ENCODE data around the gene INO80B.

The INO80B gene

GRCh38 chr2:74486141-74486540, 31.3 kb downstream of the INO80B start:
- Histone ChIP-seq H3K4me1 (ENCODE audit: insufficient read depth, low read length) (peaks cover 28% of the 10 kb centered on the region), H3K36me3 (ENCODE audit: insufficient read depth, low read length) (peaks cover 66% of the 10 kb centered on the region), H3K4me3 (ENCODE audit: low read depth in 1 of 2, low read length in 2 of 2) (no peak overlapping the region), H4K20me1 (ENCODE audit: insufficient read depth, low read length) (peaks cover 9% of the 10 kb centered on the region), H3K9ac (ENCODE audit: low read depth, low read length) (no peak overlapping the region), H2AFZ (ENCODE audit: low read depth, low read length) (no peak overlapping the region), H3K27ac (ENCODE audit: low read length) (no peak overlapping the region), H3K9me3 (ENCODE audit: insufficient read depth, low read length, severe bottlenecking) (no peaks in the 10 kb centered on the region), H3K4me2 (ENCODE audit: insufficient read depth, low read length) (no peak overlapping the region), H3K27me3 (ENCODE audit: insufficient read depth, low read length, poor library complexity) (no peaks in the 10 kb centered on the region), H3K79me2 (ENCODE audit: insufficient read depth, low read length) (peaks cover 49% of the 10 kb centered on the region)
- TF ChIP-seq CTCF (IDR thresholded peaks at IDR 0.05; ENCODE audit: borderline replicate concordance, extremely low read depth, low read length, poor library complexity, severe bottlenecking) (no peak), EZH2 (IDR thresholded peaks at IDR 0.05; ENCODE audit: borderline replicate concordance, low read depth, low read length, severe bottlenecking) (no peak)
- ATAC-seq (ENCODE audit: insufficient read depth, low read depth) = no peak
- no peak for DNase-seq

- Histone ChIP-seq H3K4me2 (ENCODE audit: insufficient read depth, low read length) (no peak overlapping the region), H3K4me3 (ENCODE audit: low read depth in 1 of 2, low read length in 2 of 2) (no peak overlapping the region), H3K79me2 (ENCODE audit: insufficient read depth, low read length) (peaks cover 25% of the 10 kb centered on the region), H3K27me3 (ENCODE audit: insufficient read depth, low read length, poor library complexity) (no peaks in the 10 kb centered on the region), H3K9me3 (ENCODE audit: insufficient read depth, low read length, severe bottlenecking) (no peaks in the 10 kb centered on the region), H3K27ac (ENCODE audit: low read length) (no peak overlapping the region), H2AFZ (ENCODE audit: low read depth, low read length) (no peak overlapping the region), H3K4me1 (ENCODE audit: insufficient read depth, low read length) (peaks cover 12% of the 10 kb centered on the region), H4K20me1 (ENCODE audit: insufficient read depth, low read length) (no peaks in the 10 kb centered on the region), H3K9ac (ENCODE audit: low read depth, low read length) (no peak overlapping the region), H3K36me3 (ENCODE audit: insufficient read depth, low read length) (peaks cover 79% of the 10 kb centered on the region)
- DNase-seq (no peak), ATAC-seq (ENCODE audit: insufficient read depth, low read depth) (no peak; the same call in 2 of the 3 replicates)
- TF ChIP-seq EZH2 (IDR thresholded peaks at IDR 0.05; ENCODE audit: borderline replicate concordance, low read depth, low read length, severe bottlenecking) (no peak), CTCF (IDR thresholded peaks at IDR 0.05; ENCODE audit: borderline replicate concordance, extremely low read depth, low read length, poor library complexity, severe bottlenecking) (no peak)
These were observed 34.0 kb downstream of the INO80B start for GRCh38 chr2:74488643-74489481.

GRCh38 chr2:74489906-74490305, 35.0 kb downstream of the INO80B start:
- no peak for TF ChIP-seq CTCF (IDR thresholded peaks at IDR 0.05; ENCODE audit: borderline replicate concordance, extremely low read depth, low read length, poor library complexity, severe bottlenecking)
- TF ChIP-seq EZH2 (IDR thresholded peaks at IDR 0.05; ENCODE audit: borderline replicate concordance, low read depth, low read length, severe bottlenecking) = no peak
- no peak for ATAC-seq (ENCODE audit: insufficient read depth, low read depth)

More at GRCh38 chr2:74489906-74490305, 35.0 kb downstream of the INO80B start:
- Histone ChIP-seq H3K27me3 (ENCODE audit: insufficient read depth, low read length, poor library complexity) (no peaks in the 10 kb centered on the region), H3K27ac (ENCODE audit: low read length) (no peak overlapping the region), H2AFZ (ENCODE audit: low read depth, low read length) (no peak overlapping the region), H3K4me2 (ENCODE audit: insufficient read depth, low read length) (no peak overlapping the region), H4K20me1 (ENCODE audit: insufficient read depth, low read length) (no peaks in the 10 kb centered on the region), H3K9me3 (ENCODE audit: insufficient read depth, low read length, severe bottlenecking) (no peaks in the 10 kb centered on the region), H3K4me3 (ENCODE audit: low read depth in 1 of 2, low read length in 2 of 2) (no peak overlapping the region), H3K4me1 (ENCODE audit: insufficient read depth, low read length) (peaks cover 2% of the 10 kb centered on the region; the same call in 1 of the 2 replicates), H3K36me3 (ENCODE audit: insufficient read depth, low read length) (peaks cover 84% of the 10 kb centered on the region), H3K79me2 (ENCODE audit: insufficient read depth, low read length) (peaks cover 18% of the 10 kb centered on the region), H3K9ac (ENCODE audit: low read depth, low read length) (no peak overlapping the region)
- DNase-seq = no peak

All from DND-41 (cell line).